ENCODE data around the gene NT5C.
"Not testable (repeated sequence)": the region's sequence is repeated elsewhere in the genome, so short reads cannot be mapped to it uniquely, and the experiment has no call there.

Gene NT5C

GRCh38 chr17:75144816-75145512, 13.4 kb upstream of the NT5C start:
- no peak for DNase-seq (ENCODE audit: low read depth, low spot score)

- DNase-seq (ENCODE audit: low read depth, low spot score): no peak
Observed at GRCh38 chr17:75142236-75142971, 10.9 kb upstream of the NT5C start.

DNA sequence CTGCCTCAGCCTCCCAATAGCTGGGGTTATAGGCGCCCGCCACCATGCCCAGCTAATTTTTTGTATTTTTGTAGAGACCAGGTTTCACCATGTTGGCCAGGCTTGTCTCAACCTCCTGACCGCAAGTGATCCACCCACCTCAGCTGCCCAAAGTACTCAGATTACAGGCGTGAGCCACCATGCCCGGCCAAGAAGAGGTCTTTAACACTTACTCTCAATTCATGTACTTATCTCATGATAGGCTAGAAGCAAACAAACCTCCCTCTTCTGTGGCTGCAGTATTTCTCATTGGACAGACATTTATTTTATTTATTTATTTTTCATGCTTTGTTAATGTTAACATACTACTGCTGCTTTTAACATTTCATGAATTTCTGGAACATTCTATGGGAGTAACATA, 7.0 kb upstream of the NT5C start:
- no peak for DNase-seq (ENCODE audit: low read depth, low spot score)

DNA sequence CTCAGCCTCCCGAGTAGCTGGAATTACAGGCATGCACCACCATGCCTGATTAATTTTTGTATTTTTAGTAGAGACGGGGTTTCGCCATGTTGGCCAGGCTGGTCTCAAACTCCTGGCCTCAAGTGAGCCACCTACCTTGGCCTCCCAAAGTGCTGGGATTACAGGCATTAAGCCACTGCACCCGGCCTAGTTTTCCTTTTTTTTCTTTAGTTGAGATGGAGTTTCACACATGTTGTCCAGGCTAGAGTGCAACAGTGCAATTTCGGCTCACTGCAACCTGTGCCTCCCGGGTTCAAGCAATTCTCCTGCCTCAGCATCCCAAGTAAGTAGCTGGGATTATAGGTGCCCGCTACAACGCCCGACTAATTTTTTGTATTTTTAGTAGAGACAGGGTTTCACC, 6.2 kb upstream of the NT5C start:
- DNase-seq (ENCODE audit: low read depth, low spot score): not testable (repeated sequence)

GRCh38 chr17:75135946-75136345, 4.4 kb upstream of the NT5C start:
- DNase-seq (ENCODE audit: low read depth, low spot score): no peak

- DNase-seq (ENCODE audit: low read depth, low spot score): no peak
Observed at GRCh38 chr17:75135452-75135851, 3.9 kb upstream of the NT5C start.

DNA sequence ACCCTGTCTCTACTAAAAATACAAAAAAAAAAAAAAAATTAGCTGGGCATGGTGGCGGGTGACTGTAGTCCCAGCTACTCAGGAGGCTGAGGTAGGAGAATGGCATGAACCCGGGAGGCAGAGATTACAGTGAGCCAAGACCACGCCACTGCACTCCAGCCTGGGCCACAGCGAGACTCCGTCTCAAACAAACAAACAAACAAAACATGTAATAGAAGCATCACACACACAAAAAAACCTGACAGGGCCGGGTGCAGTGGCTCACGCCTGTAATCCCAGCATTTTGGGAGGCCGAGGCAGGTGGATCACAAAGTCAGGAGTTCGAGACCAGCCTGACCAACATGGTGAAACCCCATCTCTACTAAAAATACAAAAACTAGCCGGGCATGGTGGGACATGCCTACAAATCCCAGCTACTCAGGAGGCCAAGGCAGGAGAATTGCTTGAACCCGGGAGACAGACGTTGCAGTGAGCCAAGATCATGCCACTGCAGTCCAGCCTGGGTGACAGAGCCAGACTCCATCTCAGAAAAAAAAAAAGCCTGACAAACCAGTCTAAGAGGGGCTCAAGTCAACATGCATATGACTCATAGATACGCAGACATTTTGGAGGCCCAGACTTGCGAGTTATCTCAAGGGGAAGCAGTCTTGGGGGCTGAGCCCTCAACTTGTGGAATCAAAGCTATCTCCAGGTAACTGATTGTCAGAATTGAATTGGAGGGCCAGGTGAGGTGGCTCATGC, 2.2 kb upstream of the NT5C start:
- not testable (repeated sequence) for DNase-seq (ENCODE audit: low read depth, low spot score)

DNA sequence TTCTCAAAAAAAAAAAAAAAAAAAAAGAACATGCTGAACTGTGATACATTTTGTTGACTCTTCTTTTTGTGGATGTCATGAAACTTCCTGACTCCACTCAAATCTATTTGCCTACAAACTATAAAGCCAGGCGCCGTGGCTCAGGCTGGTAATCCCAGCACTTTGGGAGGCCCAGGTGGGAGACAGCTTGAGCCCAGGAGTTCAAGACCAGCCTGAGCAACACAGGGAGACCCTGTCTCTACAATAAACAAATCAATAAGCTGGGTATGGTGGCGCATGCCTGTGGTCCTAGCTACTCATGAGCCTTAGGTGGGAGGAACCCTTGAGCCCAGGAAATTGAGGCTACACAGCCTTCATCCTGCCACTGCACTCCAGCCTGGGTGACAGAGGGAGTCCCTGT, 1.5 kb upstream of the NT5C start:
- no peak for DNase-seq (ENCODE audit: low read depth, low spot score)

- DNase-seq (ENCODE audit: low read depth, low spot score): not testable (repeated sequence)
Observed at GRCh38 chr17:75132018-75133000, 767 bp upstream of the NT5C start.

DNA sequence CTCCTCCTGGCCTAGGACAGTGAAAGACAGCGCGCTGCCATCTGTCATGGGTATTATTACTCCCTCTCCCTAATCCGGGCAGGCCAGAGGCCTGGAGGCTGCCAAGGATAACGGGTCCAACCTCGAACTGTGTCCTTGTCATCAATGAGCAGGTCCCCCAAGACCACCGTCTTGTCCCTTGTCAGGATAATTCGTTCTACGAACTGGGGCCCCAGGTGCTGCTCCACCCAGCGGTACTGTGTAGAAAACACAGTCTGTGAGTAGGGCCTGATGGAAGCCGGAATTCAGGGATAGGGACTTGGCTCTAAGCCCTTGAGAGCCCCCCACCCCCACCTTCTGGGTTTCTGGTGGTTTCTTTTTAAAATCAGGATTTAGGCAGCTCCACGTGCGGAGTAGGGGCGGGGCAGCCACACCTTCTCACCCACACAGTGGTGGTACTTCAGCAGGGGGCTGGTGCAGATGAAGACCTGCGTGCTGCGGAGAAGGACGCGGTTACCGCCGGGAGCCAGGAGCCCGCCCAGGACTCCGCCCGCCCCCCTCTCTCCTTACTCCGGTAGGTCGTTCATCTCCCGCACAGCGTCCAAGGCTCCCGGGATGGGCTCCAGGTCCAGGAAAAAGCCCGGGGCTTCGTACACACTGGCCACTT, 787 bp downstream of the NT5C start:
- no peak for DNase-seq (ENCODE audit: low read depth, low spot score)

DNA sequence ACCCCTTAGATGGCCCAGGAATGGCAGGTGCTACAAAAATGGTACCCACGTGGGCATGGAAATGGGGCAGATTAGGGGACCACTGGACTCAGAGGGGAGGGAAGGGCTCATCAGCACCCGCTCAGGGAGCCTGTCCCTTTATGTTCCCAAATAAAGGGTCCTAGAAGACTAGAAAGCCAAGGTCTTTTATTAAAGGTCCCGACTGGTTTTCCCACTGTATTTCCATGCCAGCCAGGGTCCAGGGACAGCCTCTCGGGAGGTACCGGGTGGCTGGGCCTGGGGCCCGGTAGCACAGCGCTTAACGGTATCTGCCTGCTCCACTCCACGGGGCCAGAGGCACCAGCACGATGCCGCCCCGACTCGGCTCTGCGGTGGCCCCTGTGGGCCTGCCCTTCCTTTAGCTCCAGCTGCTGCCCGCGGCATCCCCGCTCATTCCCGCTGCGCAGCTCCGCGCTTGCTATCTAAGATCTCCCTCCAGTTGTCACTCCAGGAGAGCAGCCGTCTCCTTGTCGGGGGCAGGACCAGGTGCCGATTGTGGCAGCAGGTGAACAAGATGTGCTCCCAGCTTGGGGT, 1.4 kb downstream of the NT5C start:
- no peak for DNase-seq (ENCODE audit: low read depth, low spot score)

DNA sequence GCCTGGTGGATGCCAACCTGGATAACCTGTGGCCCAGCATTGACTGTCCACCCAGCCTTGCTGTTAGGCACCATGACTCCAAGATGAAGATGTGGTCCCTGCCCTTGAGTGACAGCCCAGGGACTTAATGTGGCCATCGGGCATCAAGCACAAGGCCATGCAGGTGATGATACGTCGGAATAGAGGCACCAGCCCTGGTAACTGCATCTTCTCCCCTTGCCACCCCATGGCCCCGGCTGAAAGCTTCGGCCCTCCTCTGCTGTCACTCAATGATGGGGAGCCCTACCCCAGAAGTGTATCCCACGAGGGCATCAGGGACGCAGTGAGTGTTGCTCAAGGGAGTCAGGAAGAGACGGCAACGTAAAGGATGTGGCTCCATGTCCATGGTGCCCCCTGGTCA, 2.0 kb downstream of the NT5C start:
- no peak for DNase-seq (ENCODE audit: low read depth, low spot score)

GRCh38 chr17:75128694-75129505, 2.6 kb downstream of the NT5C start:
- no peak for DNase-seq (ENCODE audit: low read depth, low spot score)

- DNase-seq (ENCODE audit: low read depth, low spot score): not testable (repeated sequence)
Observed at GRCh38 chr17:75127936-75128335, 3.6 kb downstream of the NT5C start.

DNA sequence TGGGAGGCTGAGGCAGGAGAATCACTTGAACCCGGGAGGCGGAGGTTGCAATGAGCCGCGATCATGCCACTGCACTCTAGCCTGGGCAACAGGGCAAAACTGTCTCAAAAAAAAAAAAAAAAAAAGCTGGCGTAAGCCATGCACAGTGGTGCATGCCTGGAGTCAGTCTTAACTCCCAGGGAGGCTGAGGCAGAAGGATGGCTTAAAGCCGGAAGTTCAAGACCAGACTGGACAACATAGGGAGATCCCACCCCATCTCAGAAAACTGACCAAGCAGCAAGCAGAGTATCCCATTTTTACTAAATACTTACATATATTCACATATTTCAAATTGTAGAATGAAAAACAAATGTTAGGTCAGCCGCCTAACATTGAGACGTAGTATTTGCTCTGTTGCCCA, 4.6 kb downstream of the NT5C start:
- no peak for DNase-seq (ENCODE audit: low read depth, low spot score)

- DNase-seq (ENCODE audit: low read depth, low spot score): no peak
Observed at GRCh38 chr17:75125984-75126383, 5.6 kb downstream of the NT5C start.

- DNase-seq (ENCODE audit: low read depth, low spot score): no peak
Observed at GRCh38 chr17:75124819-75125162, 6.8 kb downstream of the NT5C start.

DNA sequence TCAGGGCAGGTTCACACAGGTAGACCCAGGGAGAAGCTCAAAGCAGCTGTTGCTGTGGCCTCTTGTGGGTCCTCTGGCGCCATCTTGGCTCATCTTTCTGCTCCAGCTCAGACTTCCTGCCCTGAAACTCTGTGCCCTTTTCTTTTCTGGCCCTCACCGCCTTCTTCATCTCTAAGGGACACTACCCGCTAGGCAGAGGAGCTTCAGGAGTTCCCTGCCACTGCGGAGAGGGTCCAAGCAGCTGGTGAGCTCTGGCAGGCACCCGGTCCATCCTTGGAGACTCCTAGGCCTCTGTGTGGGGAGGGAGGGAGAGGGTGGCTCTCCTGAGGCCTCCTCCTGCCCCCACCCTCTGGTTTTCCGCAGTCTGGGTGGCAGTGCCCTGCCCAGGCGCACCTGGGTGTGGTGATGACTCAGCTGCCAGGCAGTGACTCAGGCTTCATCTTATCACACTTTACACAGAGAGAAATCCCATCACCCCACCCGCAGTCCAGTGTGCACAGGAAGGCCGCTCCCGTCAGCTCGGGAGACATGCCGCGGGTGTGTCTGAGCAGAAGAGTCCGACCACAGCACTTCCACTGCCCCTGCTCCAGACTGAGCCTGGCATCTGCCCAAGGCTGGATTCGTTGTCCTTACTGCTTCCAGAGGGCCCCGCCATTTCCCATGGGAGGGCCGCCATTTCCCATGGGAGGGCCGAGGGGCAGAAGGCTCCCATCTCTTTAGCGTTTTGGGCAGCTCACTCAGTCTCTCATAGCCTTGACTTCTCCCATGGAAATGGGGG, 7.3 kb downstream of the NT5C start:
- DNase-seq (ENCODE audit: low read depth, low spot score): no peak

GRCh38 chr17:75118307-75118706, 13.2 kb downstream of the NT5C start:
- DNase-seq (ENCODE audit: low read depth, low spot score): no peak
